Stimulated activated CD4-positive, alpha-beta T cell treated with anti-CD3 and anti-CD28 coated beads, Interleukin-15, amount 100 ng/mL, for 24 hours (primary cell): ENCODE results near the gene COIL.

ENCODE experiments used
- DNase-seq: peaks from one replicate; pipeline ENCODE4 v3.0.0-alpha.2; 2020

COIL gene

GRCh38 chr17:56902348-56902747, 58.5 kb downstream of the COIL start:
- DNase-seq, result no peak

DNA sequence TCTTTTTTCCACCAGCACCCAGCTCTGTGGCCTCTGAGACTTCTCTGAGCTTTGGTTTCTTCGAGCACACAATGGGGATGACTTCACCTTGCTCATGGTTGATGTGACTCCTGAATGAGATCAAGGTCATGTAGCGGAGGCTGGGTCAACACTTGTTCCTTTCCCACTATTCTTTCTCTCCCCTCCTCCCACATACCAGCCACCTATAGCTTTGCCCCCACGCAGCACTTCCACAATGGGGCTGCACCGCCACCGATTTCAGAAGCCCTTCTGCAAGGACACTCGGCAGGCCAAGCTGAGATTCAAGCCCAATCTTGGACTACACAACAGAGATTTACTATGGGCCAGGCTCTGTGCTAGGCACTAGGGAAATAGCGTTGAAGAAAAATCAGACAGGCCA, 61.4 kb downstream of the COIL start:
- no peak for DNase-seq

GRCh38 chr17:56898874-56899273, 62.0 kb downstream of the COIL start:
- no peak for DNase-seq

GRCh38 chr17:56897646-56898424, 63.0 kb downstream of the COIL start:
- no peak for DNase-seq

GRCh38 chr17:56896968-56897359, 63.9 kb downstream of the COIL start:
- DNase-seq, result no peak

- DNase-seq, result no peak
These were observed 64.5 kb downstream of the COIL start for GRCh38 chr17:56896217-56896967.

- no peak for DNase-seq
These were observed 65.9 kb downstream of the COIL start for GRCh38 chr17:56894859-56895455.

DNA sequence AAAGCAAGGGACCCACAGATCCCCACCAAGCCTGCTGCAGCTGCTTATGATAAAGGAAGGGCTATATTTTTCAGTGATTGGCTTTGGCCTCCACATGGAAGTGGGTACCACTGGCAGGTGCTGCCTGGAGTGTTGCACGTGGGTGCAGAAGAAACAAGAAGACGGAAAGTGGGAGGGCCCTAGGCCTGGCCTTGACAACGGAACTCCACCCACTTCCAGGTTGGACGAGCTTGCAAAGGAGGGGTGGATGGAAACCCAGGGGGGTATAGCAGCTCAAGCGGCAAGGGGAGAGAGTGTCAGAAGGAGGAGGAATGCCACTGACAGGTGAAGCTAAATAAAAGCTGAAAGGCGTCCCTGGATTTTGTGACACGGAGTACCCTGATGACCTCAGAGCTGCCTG, 67.3 kb downstream of the COIL start:
- no peak for DNase-seq

DNA sequence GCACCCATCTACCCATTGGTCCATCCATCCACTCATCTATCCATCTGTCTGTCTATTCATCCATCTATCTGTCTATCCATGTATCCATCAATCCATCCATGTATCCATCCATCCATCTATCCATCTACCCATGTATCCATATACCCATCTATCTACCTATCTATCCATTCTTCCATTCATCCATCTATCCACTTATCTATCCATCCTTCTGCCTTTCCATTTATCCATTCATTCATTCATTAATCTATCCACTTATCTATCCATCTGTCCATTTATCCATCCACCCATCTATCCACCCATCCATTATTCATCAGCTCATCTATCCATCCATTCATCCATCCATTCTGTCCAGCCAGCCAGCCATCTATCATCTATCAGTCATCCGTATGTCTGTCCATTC, 68.5 kb downstream of the COIL start:
- no peak for DNase-seq

DNA sequence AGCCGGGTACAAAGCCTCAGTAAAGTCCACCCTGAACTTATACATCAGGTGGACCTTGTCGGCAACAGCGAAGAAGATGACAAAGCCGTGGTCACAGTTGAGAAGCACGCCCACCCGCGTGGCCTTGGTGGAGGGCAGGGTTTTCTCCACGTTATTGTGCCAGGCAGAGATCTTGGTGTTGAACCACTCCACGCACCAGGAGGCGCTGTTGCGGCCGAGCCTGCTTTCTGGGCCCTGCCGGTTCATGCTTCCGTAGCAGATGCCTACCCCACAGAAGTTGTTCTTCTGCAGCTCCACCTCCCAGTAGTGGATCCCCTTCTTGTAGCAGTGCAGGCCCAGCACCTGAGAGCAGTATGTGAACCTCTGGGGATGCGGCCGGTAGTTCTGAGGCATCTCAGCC, 69.1 kb downstream of the COIL start:
- DNase-seq, result peak; percentile 68

GRCh38 chr17:56890906-56891674, 69.8 kb downstream of the COIL start:
- DNase-seq, result no peak

- DNase-seq, result no peak
These were observed 70.5 kb downstream of the COIL start for GRCh38 chr17:56890390-56890789.
